HG02970 (cell line): Measurements from ENCODE around the gene TTC24.
"Not testable (repeated sequence)": the region's sequence is repeated elsewhere in the genome, so short reads cannot be mapped to it uniquely, and the experiment has no call there.

Experiments used
- ATAC-seq: cut with Tn5 transposase; IDR thresholded peaks from one replicate; pipeline ENCODE4 v1.9.1; 2021; ENCODE audit warnings: mild to moderate bottlenecking, moderate library complexity, moderate number of reproducible peaks; ENCODE audit not compliant: unreplicated experiment, low FRiP score

The TTC24 gene

DNA sequence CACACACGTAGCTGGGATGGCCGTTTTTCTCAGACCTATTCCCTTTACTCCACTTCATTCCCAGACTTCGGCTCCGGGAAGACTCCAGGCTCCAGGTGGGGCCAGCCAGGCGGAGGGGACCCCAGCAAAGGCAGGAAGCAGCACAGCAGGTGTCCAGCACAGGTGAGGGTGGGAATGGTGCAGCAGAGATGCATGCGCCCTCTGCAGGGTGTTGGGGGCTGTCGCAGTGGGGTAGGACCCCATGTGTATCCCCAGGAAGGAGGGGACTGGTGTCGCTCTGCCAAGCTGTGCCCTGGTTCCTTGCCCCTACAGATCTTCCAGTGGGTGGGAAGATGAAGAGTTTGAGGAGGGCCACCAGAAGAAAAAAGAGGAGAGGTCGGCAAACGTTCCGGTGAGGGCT, 5.3 kb downstream of the TTC24 start:
- no peak for ATAC-seq

DNA sequence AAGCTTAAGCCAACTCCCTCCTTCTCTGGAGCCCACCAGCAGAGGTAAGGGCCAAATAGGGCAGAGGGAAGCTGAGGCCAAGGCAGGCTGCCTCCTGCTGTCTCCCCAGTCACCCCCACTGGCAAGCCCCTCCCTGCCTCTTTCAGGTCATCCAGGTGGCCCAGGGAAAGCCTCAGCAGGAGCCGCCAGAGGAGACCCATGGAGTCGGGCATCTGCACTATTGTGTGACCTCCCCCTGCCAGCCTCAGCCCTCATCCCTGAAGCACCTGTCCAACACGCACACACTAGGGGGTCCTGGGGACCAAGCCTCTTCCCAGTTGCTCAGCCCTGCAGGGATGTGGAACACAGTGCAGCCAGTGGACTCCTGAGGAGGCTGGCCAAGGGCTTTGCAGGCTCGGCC, 6.8 kb downstream of the TTC24 start:
- no peak for ATAC-seq

DNA sequence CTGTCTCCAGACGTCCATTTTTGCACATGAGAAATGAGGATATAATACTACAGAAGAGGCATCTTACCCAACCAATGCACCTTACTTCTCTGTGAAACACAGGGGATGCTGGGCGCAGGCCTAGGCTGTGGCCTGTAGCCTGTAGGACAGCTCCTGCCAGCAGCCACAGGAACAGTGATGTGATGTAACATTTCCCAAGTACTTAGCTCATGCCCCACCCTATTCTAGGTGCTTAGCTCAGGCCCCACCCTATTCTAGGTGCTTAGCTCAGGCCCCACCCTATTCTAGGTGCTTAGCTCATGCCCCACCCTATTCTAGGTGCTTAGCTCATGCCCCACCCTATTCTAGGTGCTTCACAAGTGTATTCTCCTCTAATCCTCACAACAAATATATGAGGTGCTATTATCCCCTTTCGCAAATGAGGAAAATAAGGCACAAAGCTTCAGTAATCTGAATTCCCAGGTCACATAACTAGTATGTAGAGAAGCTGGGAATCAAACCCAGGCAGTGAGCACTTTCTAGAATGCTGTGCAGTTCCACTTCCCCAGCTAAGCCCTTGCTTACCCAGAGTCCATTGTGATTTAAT, 7.5 kb downstream of the TTC24 start:
- ATAC-seq, result no peak

DNA sequence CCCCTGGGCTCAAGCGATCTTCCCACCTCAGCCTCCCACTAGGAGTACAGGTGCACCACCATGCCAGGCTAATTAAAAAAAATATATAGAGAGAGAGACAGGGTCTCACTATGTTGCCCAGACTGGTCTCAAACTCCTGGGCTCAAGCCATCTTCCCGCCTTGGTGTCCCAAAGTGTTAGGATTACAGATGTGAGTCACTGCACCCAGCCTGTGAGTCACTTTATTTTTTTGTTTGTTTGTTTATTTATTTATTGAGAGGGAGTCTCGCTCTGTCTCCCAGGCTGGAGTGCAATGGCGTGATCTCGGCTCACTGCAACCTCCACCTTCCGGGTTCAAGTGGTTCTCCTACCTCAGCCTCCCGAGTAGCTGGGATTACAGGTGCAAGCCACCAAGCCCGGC, 8.4 kb downstream of the TTC24 start:
- ATAC-seq, result not testable (repeated sequence)

DNA sequence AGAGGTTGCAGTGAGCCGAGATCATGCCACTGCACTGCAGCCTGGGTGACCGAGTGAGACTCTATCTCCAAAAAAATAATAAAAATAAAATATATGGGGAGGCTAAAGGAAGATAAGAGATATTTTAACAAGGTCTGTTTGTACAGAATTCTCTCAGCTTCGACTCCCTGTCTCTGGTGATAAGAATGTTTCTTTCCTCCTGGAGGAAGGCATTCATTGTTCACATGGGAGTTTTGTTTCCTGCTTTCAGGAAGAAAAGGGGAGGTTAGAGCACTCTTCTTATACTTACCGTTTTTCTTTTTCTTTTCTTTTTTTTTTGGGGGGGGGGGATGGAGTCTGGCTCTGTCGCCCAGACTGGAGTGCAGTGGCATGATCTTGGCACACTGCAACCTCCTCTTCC, 10.0 kb downstream of the TTC24 start:
- ATAC-seq, result no peak

DNA sequence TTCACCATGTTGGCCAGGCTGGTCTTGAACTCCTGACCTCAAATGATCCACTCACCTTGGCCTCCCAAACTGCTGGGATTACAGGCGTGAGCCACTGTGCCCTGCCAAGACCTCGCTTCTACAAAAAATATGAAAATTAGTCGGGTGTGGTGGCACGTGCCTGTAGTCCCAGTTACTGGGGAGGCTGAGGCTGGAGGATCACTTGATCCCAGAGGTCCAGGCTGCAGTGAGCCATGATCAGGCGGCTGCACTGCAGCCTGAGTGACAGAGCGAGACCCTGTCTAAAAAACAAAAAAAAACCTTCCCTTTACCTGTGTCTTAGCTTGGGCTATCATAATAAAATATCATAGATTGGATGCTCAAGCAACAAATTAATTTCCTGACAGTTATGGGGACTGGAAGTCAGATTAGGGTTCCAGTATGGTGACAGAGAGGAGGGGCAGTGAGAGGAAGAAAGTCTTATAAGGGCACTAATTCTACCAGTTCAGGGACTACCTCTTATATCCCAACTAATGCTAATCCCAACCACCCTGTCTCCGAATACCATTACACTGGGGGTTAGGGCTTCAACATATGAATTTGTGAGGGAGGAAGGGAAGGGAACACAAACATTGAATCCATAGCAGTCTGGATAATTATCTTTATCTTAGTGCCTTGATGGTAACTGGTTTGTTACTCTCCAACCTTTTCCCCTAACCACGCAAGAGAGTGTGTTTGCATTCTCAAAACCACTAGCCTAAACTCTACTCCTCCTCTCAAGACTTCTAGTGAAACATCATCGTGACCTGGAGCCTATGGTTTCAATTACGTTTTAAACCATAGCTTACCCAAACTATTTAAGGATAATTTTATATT, 11.0 kb downstream of the TTC24 start:
- ATAC-seq, result no peak

DNA sequence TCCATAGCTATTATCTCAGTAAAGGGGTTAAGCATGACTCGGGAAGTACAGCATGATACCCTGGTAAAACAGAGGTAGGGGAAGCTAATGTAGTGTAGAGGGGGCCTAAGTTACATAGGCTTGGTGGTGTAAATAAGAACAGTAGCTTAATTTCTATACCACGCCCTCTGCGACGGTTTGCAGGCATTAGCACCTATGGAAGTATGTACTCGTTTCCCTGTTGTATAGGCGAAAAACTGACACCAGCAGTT, 11.6 kb downstream of the TTC24 start:
- ATAC-seq, result no peak

DNA sequence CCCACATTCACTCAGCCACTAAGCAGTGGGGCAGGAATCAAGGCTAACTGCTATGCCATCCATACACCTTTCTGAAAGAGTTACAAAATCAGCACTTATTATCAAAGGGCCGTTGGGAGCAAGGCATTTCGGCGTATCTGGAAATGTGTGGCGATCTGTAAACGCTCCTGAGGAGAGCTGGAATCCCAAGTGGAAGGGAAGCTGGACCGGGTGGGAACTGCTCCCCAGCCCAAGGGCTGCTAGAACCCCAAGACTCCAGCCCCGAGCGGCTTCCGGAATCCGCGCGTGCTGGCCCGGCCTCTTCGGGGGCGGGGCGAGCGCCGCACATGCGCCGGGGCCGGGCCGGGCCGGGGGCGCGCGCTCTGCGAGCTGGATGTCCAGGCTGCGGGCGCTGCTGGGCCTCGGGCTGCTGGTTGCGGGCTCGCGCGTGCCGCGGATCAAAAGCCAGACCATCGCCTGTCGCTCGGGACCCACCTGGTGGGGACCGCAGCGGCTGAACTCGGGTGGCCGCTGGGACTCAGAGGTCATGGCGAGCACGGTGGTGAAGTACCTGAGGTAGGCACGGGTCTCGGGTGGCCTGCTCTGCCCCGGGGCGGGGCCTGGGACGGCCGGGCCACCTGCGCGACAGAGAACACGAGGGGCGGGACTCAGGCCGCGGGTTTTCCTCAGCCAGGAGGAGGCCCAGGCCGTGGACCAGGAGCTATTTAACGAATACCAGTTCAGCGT, 12.1 kb downstream of the TTC24 start, which contains the start of gene NAXE:
TSS of gene NAXE (plus strand) at position 345 of the 726 bp plus-strand sequence. CDS start at position 374, 29 bp downstream.
- peak; percentile 66 for ATAC-seq

DNA sequence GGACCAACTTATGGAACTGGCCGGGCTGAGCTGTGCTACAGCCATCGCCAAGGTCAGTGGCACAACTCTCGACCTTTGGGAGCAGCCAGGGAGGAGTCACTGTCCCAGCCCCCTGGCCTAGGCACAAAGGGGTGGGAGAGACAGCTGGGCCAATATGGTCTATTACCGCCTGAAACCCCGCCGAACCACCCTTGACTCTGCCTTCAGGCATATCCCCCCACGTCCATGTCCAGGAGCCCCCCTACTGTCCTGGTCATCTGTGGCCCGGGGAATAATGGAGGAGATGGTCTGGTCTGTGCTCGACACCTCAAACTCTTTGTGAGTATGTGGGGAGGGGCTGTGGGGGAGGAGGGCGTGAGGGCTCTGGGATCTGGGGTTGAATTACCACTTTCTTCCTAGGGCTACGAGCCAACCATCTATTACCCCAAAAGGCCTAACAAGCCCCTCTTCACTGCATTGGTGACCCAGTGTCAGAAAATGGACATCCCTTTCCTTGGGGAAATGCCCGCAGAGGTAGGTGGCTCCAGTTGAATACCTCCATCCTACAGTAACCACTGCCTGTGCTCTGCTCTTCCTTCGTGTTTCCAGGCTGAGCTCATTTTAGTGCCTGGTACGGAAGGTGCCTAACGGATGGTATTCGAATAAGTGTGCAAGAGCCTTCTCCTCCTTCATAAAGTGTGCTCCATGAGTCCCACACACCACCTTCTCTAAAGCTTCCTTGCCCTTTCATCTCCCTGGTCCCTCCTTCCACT, 12.8 kb downstream of the TTC24 start:
- no peak for ATAC-seq

DNA sequence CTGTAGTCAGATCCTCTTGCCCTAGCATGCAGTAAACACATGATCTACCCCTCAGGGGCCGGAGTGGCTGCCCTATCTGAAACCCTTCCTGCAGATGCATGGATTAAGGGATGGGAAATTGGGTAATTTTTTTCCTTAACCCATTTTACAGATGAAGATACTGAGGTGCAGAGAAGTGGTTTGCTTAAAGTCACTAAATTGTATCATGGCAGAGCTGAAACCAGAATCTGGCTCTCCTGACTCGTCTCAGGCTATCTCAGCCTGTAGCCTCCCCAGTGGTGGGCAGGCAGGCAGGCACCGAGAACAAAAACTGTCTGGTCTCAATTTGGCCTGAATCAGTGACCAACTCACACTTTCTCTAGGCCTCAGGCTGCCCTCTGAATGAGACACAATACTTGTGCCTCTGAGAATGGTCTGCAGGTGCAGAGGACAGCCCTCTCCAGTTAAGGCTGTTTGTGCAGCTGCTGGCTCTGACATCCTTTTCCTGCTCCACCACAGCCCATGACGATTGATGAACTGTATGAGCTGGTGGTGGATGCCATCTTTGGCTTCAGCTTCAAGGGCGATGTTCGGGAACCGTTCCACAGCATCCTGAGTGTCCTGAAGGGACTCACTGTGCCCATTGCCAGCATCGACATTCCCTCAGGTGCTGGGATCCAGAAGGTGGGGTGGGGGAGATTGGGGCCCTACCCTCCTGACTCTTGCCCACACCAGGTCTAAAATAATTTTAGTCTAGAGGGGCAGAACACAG, 13.6 kb downstream of the TTC24 start:
- ATAC-seq, result no peak

DNA sequence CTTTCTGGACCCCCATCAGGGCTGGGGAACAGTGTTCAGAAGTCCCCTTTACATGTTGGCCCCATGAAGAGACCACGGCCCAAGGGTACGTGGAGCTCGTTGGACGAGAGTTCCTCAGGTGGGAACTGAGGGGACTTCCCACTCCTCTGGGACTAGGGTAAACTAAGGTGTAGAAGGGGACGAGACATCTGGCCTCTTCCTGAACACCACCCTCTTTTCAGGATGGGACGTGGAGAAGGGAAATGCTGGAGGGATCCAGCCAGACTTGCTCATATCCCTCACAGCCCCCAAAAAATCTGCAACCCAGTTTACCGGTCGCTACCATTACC, 14.1 kb downstream of the TTC24 start:
- no peak for ATAC-seq

DNA sequence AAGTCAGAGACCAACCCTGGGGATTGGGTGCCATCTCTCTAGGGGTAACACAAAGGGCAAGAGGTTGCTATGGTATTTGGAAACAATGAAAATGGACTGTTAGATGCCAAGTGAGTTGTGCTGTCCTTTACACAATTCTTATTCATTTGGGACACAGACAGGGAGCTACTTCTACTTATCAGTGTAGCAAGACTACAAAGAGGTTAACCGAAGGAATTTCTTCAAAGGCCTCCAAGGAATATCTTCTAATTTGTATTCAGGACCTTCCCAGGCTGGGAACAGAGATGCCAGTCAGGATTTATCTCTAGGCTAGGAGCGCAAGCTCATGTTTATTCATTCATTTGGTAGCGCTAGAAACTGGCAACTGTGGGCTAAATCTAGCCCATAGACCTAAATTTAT, 14.7 kb downstream of the TTC24 start:
- no peak for ATAC-seq

DNA sequence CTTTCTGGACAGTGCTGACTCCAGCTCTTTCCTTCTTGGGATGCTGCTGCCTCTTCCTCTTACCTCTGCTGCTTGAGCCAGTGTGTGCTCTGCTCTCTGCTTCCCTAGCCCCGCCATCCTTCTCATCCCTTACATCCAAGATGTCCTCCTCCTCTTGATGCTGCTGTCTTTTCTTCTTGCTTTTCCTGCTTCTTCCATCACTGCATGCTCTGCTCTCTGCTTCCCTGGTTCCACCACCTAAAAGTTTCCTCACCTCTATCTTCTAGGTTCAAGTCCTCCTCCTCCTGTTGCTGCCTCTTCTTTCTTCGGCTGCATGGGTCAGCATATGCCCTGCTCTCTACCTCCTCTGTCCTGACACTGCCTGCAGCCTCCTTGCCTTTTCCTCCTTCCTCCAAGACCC, 15.5 kb downstream of the TTC24 start:
- ATAC-seq, result no peak

DNA sequence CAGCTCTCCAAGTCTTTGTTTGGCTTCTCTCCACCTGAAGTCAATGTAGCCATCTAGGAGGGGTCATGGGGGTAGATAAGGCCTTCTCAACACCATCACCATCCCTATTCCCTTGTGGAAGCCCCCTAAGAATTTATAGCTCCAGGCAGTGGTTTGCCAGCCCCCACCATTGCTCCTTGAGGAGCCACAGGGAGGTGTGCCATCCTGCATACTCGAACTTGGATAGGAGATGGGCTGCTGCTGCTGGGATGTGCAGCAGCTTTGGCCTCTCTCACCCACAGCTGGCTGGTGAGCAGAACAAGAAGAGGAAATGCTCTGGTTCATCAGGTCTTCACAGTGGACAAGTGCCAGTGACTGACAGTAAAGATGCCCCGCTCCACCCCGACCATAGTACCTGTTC, 16.9 kb downstream of the TTC24 start:
- no peak for ATAC-seq

DNA sequence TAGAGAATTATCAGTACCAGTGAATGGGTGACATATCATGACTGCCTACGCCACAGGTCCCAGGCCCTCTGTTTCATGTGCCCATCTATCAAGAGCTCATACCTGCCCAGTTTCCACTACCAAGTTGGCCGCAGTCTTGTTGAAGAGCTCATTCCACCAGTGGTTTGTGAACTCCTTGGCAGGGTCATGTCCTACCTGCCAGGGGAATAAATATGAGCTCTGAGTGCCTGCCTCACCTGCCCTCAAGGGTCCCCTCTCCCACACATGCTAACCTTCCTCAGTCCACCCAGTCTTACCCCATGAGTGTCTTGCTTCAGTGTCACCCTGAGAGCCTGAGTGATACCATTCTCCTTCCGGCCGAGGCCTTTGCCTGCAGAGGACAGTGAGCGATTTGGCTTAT, 18.6 kb downstream of the TTC24 start:
- ATAC-seq, result no peak

DNA sequence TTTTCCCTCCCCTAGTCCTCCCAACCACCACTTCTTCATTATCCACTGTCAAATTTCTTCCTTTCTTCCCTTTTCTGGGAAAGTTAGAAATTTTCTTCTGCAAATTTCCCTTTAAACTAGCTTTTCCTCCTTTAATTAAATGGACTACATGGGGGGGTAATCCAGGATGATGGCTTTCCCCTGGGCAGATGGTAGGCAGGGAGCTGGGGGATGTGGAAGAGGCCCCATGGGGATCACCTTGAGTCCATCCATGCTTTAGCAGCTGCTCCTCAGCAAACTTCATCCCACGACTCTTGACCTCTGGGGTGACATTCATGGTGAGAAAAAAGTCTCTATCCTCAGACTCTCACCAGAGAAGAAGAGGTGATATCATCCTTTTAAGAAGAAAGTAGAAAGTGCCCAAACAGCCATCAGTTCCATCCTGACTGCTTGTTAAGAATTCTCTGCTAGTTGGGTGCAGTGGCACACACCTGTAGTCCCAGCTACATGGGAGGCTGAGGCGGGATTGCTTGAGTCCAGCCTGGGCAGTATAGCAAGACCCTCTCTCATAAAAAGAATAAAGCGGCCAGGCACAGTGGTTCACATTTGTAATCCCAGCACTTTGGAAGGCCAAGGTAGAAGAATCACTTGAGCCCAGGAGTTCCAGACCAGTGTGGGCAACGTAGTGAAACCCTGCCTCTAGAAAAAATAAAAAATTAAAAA, 19.4 kb downstream of the TTC24 start:
- no peak for ATAC-seq

DNA sequence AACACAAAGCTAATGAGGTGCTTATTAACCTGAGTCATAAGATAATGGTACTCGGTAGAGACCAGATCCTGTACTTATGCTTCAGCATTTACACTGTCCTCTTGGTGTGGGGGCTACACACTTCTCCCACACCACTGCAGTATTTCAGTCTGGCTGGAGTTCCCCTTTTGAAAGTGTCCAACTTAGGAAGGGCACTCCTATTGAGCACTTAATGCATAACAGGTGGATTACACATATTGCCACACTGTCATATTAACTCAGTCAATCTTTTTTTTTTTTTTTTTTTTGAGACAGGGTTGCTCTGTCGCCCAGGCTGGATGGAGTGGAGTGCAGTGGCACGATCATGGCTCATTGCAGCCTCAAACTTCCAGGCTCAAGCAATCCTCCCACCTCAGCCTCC, 20.3 kb downstream of the TTC24 start:
- ATAC-seq, result no peak

DNA sequence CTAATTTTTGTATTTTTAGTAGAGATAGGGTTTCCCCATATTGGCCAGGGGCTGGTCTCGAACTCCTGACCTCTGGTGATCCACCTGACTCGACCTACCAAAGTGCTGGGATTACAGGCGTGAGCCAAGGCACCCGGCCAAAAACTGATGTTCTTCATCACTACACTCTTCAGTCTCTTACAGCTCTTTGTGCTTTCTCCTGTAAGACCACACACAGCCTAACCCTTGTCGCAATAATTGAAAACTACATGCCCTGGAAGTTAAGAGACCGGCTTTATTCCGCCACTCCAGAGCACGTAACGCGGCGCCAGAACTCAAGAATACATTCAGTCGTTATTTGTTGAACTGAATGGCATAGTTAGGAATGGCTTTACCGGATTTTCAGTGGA, 21.2 kb downstream of the TTC24 start:
- no peak for ATAC-seq

DNA sequence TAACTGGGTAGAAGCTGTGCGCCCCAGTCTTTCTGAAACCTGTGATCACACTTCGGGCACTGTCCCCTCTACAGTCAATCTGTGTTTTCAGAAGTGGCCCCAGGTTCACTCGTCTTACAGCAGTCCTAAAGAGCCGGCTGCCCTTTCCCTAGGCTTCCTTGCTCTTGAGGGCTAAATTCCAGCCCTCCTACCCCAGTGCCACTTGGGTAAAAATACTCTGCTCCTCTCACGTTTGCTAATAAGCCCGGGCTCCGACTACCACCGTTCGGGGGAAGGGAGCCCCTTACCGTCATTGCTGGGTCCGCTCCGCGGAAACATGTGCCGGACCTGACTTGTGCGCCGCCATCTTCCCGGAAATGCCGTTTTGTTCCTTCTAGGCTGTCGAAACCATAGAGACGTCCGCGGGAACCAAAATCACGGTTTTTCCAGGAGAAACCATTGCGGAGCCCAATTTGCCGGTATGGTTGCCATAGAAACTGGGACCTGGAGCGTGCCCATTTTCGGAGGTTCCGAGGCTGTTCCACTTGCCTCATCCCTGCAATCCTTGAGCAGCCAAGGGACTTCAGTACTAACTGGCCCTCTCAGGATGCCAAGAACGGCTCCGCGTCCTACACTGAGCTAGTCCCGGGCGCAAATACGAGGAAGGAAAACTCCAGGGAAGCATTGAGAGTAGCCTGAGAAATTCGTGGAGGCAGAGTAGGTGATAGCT, 21.8 kb downstream of the TTC24 start, which contains the start of gene GPATCH4:
TSS of gene GPATCH4 (minus strand) at position 358 of the 709 bp plus-strand sequence.
- ATAC-seq, result no peak
